SU-DHL-6 (cell line): ENCODE measurements around the gene TBC1D22A.

Experiments used
- H2AFZ ChIP-seq: fragments of 200-600 bp; sonication (generic); 2 replicates; pipeline ENCODE4 v1.6.1; 2014; ENCODE audit warnings: low read depth, mild to moderate bottlenecking, moderate library complexity, mixed read lengths, antibody characterized with exemption, low read length; ENCODE audit not compliant: severe bottlenecking
- H3F3A ChIP-seq: fragments of 200-600 bp; shearing (Covaris generic); 2 replicates; pipeline ENCODE4 v1.6.0; 2016; ENCODE audit warnings: antibody characterized with exemption, mild to moderate bottlenecking; ENCODE audit not compliant: insufficient read depth
- H3K27ac ChIP-seq: fragments of 200-600 bp; sonication (generic); 2 replicates; pipeline ENCODE4 v1.5.1; 2016; ENCODE audit warnings: low read depth, mild to moderate bottlenecking, low read length, moderate library complexity, mixed read lengths
- H3K27me3 ChIP-seq: fragments of 200-600 bp; sonication (generic), shearing (Covaris generic); 2 replicates; pipeline ENCODE4 v1.6.0; 2014; ENCODE audit warnings: mild to moderate bottlenecking, low read length
- H3K36me3 ChIP-seq: fragments of 200-600 bp; sonication (generic); 2 replicates; pipeline ENCODE4 v1.6.1; 2014; ENCODE audit warnings: mild to moderate bottlenecking, low read length, mixed read lengths
- H3K4me2 ChIP-seq: fragments of 300-600, 200-600 bp; shearing (Covaris generic), sonication (generic); 2 replicates; pipeline ENCODE4 v1.6.0; 2014; ENCODE audit warnings: low read length, low read depth, mild to moderate bottlenecking; ENCODE audit not compliant: poor library complexity, severe bottlenecking
- H3K4me3 ChIP-seq: fragments of 200-600 bp; sonication (generic); 2 replicates; pipeline ENCODE4 v1.5.1; 2014; ENCODE audit warnings: antibody characterized with exemption, low read length, mild to moderate bottlenecking, mixed read lengths; ENCODE audit not compliant: insufficient read depth, poor library complexity, severe bottlenecking
- H3K79me2 ChIP-seq: fragments of 200-600 bp; sonication (generic); 2 replicates; pipeline ENCODE4 v1.6.1; 2014; ENCODE audit warnings: mild to moderate bottlenecking, low read length, moderate library complexity; ENCODE audit not compliant: insufficient read depth
- H3K9ac ChIP-seq: fragments of 200-600 bp; sonication (generic); 2 replicates; pipeline ENCODE4 v1.7.0; 2014; ENCODE audit warnings: mild to moderate bottlenecking, low read length
- H3K9me2 ChIP-seq: fragments of 200-600 bp; sonication (generic); replicated peaks from 2 replicates; pipeline ENCODE4 v1.6.1; 2014; ENCODE audit warnings: low read length; ENCODE audit not compliant: insufficient read depth
- H3K9me3 ChIP-seq: fragments of 200-600 bp; sonication (generic); 2 replicates; pipeline ENCODE4 v1.6.1; 2014; ENCODE audit warnings: low read length, mixed read lengths; ENCODE audit not compliant: insufficient read depth
- H4K20me1 ChIP-seq: fragments of 200-600 bp; sonication (generic); 2 replicates; pipeline ENCODE4 v1.6.1; 2014; ENCODE audit warnings: low read depth, mild to moderate bottlenecking, antibody characterized with exemption, low read length, moderate library complexity, mixed read lengths
- CTCF ChIP-seq: fragments of 200-600 bp; sonication (generic); IDR thresholded peaks from one replicate; pipeline ENCODE4 v1.5.1; 2017; ENCODE audit warnings: antibody characterized with exemption, mild to moderate bottlenecking, low read length, moderate library complexity; ENCODE audit not compliant: insufficient read depth, poor library complexity, severe bottlenecking
- EZH2phosphoT487 ChIP-seq: fragments of 200-600 bp; sonication (generic), shearing (Covaris generic); conservative IDR thresholded peaks from 2 replicates; pipeline ENCODE4 v1.6.1; 2018; ENCODE audit warnings: mild to moderate bottlenecking, antibody characterized with exemption, low read length, moderate library complexity, mixed read lengths

TBC1D22A gene

DNA sequence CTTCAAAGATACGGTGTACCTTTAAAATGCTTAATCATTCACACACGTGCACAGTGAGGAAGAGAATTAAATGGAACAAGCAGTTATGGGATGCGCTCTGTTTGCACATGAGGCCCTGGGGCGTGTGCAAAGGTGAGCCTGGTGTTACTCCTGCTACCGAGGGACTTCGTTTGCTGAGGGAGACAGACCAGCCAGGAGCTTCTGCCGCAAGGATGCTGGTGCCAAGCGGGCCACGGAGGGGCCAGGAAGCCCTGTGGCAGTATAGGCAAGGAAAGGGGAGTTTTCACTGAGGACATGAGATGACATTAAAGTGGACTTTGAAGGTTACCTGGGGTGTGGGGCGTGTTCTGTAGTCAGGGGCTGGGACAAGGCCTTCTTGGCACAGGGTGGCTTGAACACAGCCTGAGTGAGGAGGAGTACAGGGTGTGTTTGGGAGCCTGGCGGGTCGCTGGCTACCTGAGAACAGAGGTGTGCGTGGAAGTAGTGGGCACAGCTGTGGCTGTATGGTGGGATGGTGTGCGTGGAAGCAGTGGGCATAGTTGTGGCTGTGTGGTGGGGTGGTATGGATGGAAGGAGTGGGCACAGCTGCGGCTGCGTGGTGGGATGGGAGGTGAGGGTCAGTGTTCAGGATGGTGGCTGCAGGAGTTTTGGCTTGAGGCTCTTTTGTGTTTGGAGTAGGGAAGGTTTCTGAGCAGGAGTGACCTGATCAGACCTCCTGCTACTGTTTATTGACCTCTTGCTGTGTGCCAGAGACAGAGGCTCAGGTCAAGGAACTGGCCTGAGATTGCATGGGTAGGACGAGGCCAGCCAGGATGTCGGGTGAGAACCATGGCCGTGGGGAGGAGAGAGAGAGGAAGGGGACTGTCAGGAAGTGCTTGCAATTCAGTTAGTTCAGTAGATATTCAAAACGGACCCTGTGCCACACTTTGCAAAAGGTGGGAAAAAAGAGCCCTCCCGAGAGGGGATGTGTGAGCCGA lies 13.7 kb downstream of the TBC1D22A start:
- Histone ChIP-seq H3K9me2 (no peaks in the 10 kb centered on the region), H3K27me3 (no peaks in the 10 kb centered on the region), H3K4me3 (peak overlapping the region; percentile 47), H2AFZ (no peak overlapping the region), H3K27ac (peak overlapping the region; percentile 98), H3K36me3 (no peaks in the 10 kb centered on the region), H3K9ac (peak overlapping the region; percentile 69), H3K9me3 (no peaks in the 10 kb centered on the region), H3K79me2 (peaks cover 75% of the 10 kb centered on the region), H3F3A (peaks cover 33% of the 10 kb centered on the region), H4K20me1 (no peaks in the 10 kb centered on the region), H3K4me2 (peak overlapping the region; percentile 93)
- TF ChIP-seq CTCF (no peak), EZH2phosphoT487 (no peak)

- TF ChIP-seq EZH2phosphoT487 (no peak), CTCF (no peak)
- Histone ChIP-seq H3K4me3 (peak overlapping the region; percentile 16), H3K79me2 (peaks cover 78% of the 10 kb centered on the region), H3K9me2 (no peaks in the 10 kb centered on the region), H3K36me3 (no peaks in the 10 kb centered on the region), H3F3A (peaks cover 31% of the 10 kb centered on the region), H3K27ac (peak overlapping the region; percentile 98), H3K4me2 (peak overlapping the region; percentile 93), H3K27me3 (no peaks in the 10 kb centered on the region), H3K9me3 (no peaks in the 10 kb centered on the region), H3K9ac (peak overlapping the region; percentile 69), H2AFZ (no peak overlapping the region), H4K20me1 (no peaks in the 10 kb centered on the region)
Measured at GRCh38 chr22:46776876-46777608, 14.6 kb downstream of the TBC1D22A start.

DNA sequence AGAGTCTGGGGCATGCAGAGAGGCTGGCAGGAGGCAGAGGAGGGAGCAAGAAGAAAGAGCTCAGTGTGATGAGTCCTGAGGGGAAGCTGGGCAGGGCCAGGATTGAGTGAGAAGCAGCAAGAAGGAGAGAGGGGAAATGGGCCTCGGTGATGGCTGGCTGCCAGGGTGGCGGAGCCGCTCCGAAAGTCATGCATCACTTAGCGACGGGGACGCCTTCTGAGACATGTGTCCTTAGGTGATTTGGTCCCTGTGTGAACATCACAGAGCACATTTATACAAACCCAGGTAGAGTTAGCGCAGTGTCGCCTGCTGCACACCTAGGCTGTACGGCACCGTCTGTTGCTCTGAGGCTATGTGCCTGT lies 15.1 kb downstream of the TBC1D22A start:
- no peaks in the 10 kb centered on the region for H3K36me3 ChIP-seq
- no peak for TF ChIP-seq CTCF
- no peak for TF ChIP-seq EZH2phosphoT487

More for the DNA sequence above, 15.1 kb downstream of the TBC1D22A start:
- Histone ChIP-seq H3K9me3 (no peaks in the 10 kb centered on the region), H3K4me3 (peak overlapping the region; percentile 14), H3K4me2 (peak overlapping the region; percentile 93), H3K9me2 (no peaks in the 10 kb centered on the region), H2AFZ (no peak overlapping the region), H3K79me2 (peaks cover 83% of the 10 kb centered on the region), H4K20me1 (0 out of 2 replicates have a peak, but pooled peaks cover 4% of the 10 kb centered on the region), H3K9ac (peak overlapping the region; percentile 69), H3K27me3 (no peaks in the 10 kb centered on the region), H3F3A (peaks cover 31% of the 10 kb centered on the region), H3K27ac (peak overlapping the region; percentile 98)
